GM18519 (cell line): ENCODE measurements around the gene TNFRSF8.

Source experiments
- ATAC-seq: cut with Tn5 transposase; IDR thresholded peaks from one replicate; pipeline ENCODE4 v1.9.1; 2021; ENCODE audit warnings: mild to moderate bottlenecking, moderate library complexity; ENCODE audit not compliant: unreplicated experiment, low FRiP score

TNFRSF8 gene

GRCh38 chr1:12113433-12114339 lies 50.6 kb downstream of the TNFRSF8 start:
- ATAC-seq, result no peak

GRCh38 chr1:12114340-12114683 lies 51.2 kb downstream of the TNFRSF8 start:
- ATAC-seq, result no peak

DNA sequence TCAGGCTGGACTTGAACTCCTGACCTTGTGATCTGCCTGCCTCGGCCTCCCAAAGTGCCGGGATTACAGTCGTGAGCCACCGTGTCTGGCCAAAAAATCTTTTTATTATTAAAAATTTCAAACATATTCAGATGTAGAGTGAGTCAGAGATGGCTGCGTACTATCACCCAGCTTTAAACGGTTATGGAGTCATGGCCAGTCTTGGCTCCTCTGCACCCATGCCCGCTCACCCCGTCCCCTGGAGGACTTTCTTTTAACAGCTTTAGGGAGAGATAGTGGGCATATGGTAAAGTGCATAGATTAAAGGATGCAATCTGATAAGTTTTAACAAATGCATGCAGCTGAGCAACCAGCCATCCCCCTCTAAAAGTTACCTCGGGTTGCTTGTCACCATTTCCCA lies 51.8 kb downstream of the TNFRSF8 start:
- ATAC-seq, result no peak

GRCh38 chr1:12121212-12122003 lies 58.3 kb downstream of the TNFRSF8 start:
- no peak for ATAC-seq

- no peak for ATAC-seq
Measured at GRCh38 chr1:12123172-12123571, 60.1 kb downstream of the TNFRSF8 start.

DNA sequence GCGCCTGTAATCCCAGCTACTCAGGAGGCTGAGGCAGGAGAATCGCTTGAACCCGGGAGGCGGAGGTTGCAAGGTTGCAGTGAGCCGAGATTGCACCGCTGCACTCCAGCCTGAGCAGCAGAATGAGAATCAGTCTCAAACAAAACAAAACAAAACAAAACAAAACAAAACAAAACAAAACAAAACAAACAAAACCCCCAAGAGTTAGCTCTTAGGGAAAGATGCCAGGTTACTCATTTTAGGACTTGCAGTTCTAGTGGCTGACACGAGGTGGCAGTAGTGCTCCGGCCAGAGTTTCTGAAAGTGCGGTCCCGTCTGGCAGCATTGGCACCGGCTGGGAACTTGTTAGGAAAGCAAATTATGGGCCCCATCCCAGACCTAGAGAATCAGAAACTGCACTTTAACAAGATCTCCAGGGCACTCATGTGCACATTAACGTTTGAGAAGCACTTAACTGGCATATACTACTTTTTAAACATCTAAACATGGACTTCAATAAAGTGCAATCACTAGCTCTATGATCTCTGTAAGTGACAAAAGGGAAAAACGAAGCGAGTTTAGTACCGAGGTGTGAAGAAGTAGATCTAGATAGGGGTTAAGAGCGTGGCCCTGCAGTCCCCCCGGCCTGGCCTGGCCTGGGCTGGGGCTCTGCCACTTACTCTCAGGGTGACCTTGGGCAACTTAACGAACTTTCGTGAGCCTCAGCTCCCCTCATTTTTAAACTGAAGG lies 61.8 kb downstream of the TNFRSF8 start:
- no peak for ATAC-seq

GRCh38 chr1:12125422-12126355 lies 62.6 kb downstream of the TNFRSF8 start:
- no peak for ATAC-seq

GRCh38 chr1:12126781-12127180 lies 63.7 kb downstream of the TNFRSF8 start:
- no peak for ATAC-seq

DNA sequence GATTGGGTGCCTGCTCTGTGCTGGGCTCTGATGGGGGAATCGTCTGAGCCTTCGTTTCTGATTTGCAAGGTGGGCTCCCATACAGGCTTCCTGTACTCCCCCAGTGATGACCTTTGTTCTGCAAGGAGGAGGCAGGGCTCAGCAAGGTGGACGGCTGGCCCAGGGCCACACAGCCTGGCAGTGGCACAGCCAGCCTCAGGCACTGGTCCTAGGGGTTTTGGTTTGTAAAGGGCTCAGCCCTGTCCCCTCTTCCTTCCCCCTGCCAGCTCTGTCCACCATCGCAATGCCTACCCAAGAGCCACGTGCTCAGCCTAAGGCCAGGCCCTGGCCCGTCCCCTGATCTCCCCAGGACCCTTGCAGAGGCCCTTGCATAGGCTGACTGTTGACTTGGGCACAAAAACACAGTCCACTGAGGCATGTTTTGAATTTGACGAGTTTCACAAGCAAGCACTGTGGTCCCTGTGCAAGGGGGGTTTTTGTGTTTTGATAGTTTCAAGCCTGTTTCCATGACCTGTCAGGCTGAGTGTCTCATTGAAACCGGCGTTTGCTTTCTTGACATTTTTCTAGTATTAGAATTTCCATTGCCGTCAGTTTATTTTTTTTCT lies 64.2 kb downstream of the TNFRSF8 start:
- no peak for ATAC-seq

DNA sequence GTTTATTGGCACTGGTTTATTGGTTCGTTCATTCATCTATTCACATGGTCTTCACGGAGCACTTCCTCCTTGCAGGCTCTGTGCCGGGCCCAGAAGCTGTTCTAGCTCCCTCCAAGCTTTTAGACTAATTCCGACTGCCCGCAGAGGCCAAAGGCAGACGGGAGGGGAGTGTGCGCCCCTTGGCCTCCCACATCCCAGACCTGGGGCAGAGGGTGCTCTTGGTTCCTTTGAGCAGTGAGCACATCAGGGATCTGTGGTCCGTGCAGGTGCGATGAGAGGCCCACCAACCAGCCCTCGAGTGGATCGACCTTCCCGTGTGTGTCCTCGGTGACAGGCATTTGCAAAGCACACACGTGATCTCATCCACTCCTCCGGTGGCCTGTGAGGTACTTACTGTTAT lies 65.0 kb downstream of the TNFRSF8 start:
- no peak for ATAC-seq

DNA sequence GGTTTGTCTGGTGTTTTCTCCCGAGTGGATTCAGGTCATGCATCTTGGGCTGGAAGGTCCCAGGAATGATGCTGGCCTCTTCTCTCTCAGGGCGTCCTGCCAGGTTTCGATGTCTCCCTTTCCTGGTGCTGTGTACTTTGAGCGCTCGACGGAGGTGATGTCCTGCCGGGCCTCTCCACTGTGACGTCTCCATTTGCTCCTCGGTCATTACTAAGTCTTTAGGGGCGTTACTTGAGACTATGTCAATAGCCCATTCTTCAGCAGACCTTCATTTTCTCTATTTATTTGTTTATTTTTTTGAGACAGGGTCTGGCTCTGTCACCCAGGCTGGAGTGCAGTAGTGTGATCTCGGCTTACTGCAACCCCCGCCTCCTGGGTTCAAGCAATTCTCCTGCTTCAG lies 66.5 kb downstream of the TNFRSF8 start:
- no peak for ATAC-seq

DNA sequence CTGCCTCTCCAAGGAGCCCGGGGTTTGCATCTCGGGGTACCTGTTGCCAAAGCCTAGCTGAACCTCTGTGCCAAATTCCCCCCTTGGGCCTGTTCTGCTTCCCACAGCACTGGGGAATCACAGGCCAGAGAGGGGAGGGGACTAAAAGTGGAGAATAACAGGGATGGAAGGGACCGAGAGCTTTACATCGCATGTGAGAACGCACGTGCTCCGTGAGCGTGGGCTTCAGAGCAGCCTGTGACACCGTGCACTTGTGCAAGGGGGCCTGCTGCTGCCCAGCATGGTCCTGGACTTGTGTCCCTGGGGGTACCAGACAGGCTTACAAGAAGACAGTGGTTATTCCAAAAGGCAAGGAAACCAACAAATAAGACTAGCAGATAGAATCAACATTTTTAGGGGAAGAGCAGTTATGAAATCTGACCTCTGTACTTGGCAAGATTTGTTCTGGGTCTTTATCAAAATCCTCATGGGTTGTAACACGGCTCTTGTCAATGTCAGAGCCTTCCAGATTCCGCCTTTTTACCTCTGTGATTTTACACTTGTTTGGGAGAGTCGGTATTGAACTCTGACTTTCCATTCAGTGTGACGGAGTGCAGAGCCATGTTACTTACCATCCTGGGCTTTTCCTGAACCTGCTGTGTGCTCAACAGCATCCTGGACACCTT lies 67.5 kb downstream of the TNFRSF8 start:
- ATAC-seq, result no peak

GRCh38 chr1:12132078-12132477 lies 69.0 kb downstream of the TNFRSF8 start:
- ATAC-seq, result no peak

DNA sequence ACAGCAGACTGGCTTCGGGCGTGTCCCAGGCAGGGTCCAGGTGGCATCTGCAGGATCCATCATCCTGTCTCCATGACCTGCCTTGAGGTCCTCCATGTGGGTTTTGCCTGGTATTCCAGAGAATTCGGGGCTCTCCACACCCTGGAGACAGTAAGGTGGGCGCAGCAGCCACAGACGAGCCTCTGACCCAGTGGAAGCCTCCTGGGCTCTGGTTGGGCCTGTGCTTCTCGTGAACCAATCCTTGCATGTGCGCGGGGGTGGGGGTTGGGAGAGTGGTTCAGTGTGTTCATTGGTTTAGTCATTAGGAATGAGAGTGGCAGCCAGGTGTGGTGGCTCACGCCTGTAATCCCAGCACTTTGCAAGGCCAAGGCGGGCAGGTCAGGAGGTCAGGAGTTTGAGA lies 71.6 kb downstream of the TNFRSF8 start:
- ATAC-seq, result no peak

GRCh38 chr1:12135612-12136011 lies 72.5 kb downstream of the TNFRSF8 start:
- no peak for ATAC-seq

DNA sequence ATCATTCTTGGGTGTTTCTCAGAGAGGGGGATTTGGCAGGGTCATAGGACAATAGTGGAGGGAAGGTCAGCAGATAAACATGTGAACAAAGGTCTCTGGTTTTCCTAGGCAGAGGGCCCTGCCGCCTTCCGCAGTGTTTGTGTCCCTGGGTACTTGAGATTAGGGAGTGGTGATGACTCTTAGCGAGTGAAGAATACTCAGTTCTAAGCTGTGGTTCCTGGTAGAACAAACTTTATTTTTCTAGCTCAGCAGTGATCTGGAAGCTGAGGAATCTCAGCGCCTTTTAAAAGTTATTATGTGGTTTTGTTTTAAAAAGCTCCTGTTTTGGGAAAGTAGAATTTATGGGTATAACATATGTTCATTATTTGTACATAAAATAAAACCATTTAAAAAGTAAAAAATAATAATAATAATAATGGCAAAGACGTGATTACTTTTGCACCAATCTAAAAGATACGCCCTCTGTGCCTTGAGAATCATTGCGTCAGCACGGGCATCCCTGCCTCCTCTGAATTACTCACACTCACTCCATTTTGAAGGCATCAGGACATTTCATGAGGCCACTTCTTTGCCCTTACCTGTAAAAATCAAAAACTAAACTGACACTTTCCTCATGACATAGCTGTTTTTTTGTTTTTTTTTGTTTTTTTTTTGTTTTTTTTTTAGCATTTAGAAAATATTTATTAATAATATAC lies 74.0 kb downstream of the TNFRSF8 start:
- no peak for ATAC-seq

- ATAC-seq, result no peak
Measured at GRCh38 chr1:12138196-12139168, 75.4 kb downstream of the TNFRSF8 start.
